Hepatic stellate cell (primary cell): ENCODE data around the gene LYPD6.
"Not testable (repeated sequence)": the region's sequence is repeated elsewhere in the genome, so short reads cannot be mapped to it uniquely, and the experiment has no call there.

Source experiments
- DNase-seq: peaks from one replicate; pipeline ENCODE4 v3.0.0; 2011; ENCODE audit warnings: low spot score

Gene LYPD6

GRCh38 chr2:149330127-149331022, at the start of gene LYPD6:
LYPD6 (plus strand) TSS chr2:149330587; CDS start chr2:149437709, 107,122 bp downstream.
- peak; percentile 88 for DNase-seq

GRCh38 chr2:149281441-149281840, 48.9 kb upstream of the LYPD6 start:
- no peak for DNase-seq

GRCh38 chr2:149290662-149291061, 39.7 kb upstream of the LYPD6 start:
- no peak for DNase-seq

GRCh38 chr2:149291881-149292280, 38.5 kb upstream of the LYPD6 start:
- no peak for DNase-seq

GRCh38 chr2:149296031-149296430, 34.4 kb upstream of the LYPD6 start:
- DNase-seq = no peak

- no peak for DNase-seq
These were observed 23.4 kb upstream of the LYPD6 start for GRCh38 chr2:149307014-149307413.

GRCh38 chr2:149310349-149310748, 20.0 kb upstream of the LYPD6 start:
- DNase-seq = no peak

GRCh38 chr2:149312039-149312438, 18.3 kb upstream of the LYPD6 start:
- DNase-seq = no peak

- peak; percentile 66 for DNase-seq
These were observed 16.8 kb upstream of the LYPD6 start for GRCh38 chr2:149313512-149313972.

- no peak for DNase-seq
These were observed 15.7 kb upstream of the LYPD6 start for GRCh38 chr2:149314687-149315086.

GRCh38 chr2:149315461-149315860, 14.9 kb upstream of the LYPD6 start:
- DNase-seq = no peak

GRCh38 chr2:149318566-149318965, 11.8 kb upstream of the LYPD6 start:
- DNase-seq = not testable (repeated sequence)

- DNase-seq = no peak
These were observed 10.0 kb upstream of the LYPD6 start for GRCh38 chr2:149320362-149320761.

GRCh38 chr2:149329068-149329467, 1.3 kb upstream of the LYPD6 start:
- DNase-seq = no peak

- DNase-seq = peak; percentile 60
These were observed 779 bp upstream of the LYPD6 start for GRCh38 chr2:149329489-149330126.

GRCh38 chr2:149331023-149331400, 625 bp downstream of the LYPD6 start:
- peak; percentile 11 for DNase-seq

- DNase-seq = no peak
These were observed 2.0 kb downstream of the LYPD6 start for GRCh38 chr2:149332364-149332763.

GRCh38 chr2:149333636-149334035, 3.2 kb downstream of the LYPD6 start:
- DNase-seq = no peak

- DNase-seq = no peak
These were observed 3.8 kb downstream of the LYPD6 start for GRCh38 chr2:149334156-149334555.

GRCh38 chr2:149339324-149339723, 8.9 kb downstream of the LYPD6 start:
- DNase-seq = no peak

GRCh38 chr2:149342509-149342908, 12.1 kb downstream of the LYPD6 start:
- DNase-seq = no peak

GRCh38 chr2:149344105-149344504, 13.7 kb downstream of the LYPD6 start:
- DNase-seq = no peak

GRCh38 chr2:149346272-149346671, 15.9 kb downstream of the LYPD6 start:
- DNase-seq = no peak
